GM23338 (cell line): ENCODE results near the gene PPP1R12A.

Experiments used
- CREB1 ChIP-seq: fragments of 250-450 bp; sonication (Bioruptor Pico); IDR thresholded peaks from 2 replicates; pipeline ENCODE4 v1.5.0; 2020; ENCODE audit warnings: low read depth, mild to moderate bottlenecking, moderate library complexity
- EZH2 ChIP-seq: fragments of 200-600 bp; sonication (generic); IDR thresholded peaks from one replicate; pipeline ENCODE4 v1.8.0; 2017; ENCODE audit warnings: antibody characterized with exemption, mild to moderate bottlenecking, low read depth; ENCODE audit not compliant: unreplicated experiment
- EZH2phosphoT487 ChIP-seq: fragments of 200-600 bp; sonication (generic); IDR thresholded peaks from one replicate; pipeline ENCODE4 v1.8.1; 2018; ENCODE audit warnings: antibody characterized with exemption; ENCODE audit not compliant: unreplicated experiment
- JUNB ChIP-seq: IDR thresholded peaks from one replicate; pipeline ENCODE4 v1.6.1; 2016; ENCODE audit warnings: antibody characterized with exemption; ENCODE audit not compliant: unreplicated experiment
- NANOG ChIP-seq: IDR thresholded peaks from 2 replicates; pipeline ENCODE4 v1.6.1; 2016; ENCODE audit warnings: antibody characterized with exemption, borderline replicate concordance
- POLR2AphosphoS5 ChIP-seq: IDR thresholded peaks from 2 replicates; pipeline ENCODE4 v1.6.1; 2016; ENCODE audit warnings: antibody characterized with exemption, low read depth
- REST ChIP-seq: IDR thresholded peaks from one replicate; pipeline ENCODE4 v1.6.1; 2018; ENCODE audit warnings: antibody characterized with exemption; ENCODE audit not compliant: unreplicated experiment
- STAT1 ChIP-seq: IDR thresholded peaks from one replicate; pipeline ENCODE4 v1.6.1; 2016; ENCODE audit warnings: antibody characterized with exemption; ENCODE audit not compliant: unreplicated experiment
- ZNF331 ChIP-seq: fragments of 250-450 bp; sonication (Bioruptor Pico); IDR thresholded peaks from 2 replicates; pipeline ENCODE4 v1.5.0; 2020; ENCODE audit warnings: low read depth, mild to moderate bottlenecking, moderate library complexity
- TF ChIP-seq, protein P1 (sequence below), 2 experiments: fragments of 200-600 bp in 1 of 2; sonication (generic) in 1 of 2; conservative IDR thresholded peaks; 2 replicates each; pipeline versions ENCODE4 v1.5.1 to v1.6.1; 2016 to 2017; ENCODE audit warnings: antibody characterized with exemption in 2 of 2, low read depth in 2 of 2, mild to moderate bottlenecking in 2 of 2, moderate library complexity in 1 of 2

DNA sequence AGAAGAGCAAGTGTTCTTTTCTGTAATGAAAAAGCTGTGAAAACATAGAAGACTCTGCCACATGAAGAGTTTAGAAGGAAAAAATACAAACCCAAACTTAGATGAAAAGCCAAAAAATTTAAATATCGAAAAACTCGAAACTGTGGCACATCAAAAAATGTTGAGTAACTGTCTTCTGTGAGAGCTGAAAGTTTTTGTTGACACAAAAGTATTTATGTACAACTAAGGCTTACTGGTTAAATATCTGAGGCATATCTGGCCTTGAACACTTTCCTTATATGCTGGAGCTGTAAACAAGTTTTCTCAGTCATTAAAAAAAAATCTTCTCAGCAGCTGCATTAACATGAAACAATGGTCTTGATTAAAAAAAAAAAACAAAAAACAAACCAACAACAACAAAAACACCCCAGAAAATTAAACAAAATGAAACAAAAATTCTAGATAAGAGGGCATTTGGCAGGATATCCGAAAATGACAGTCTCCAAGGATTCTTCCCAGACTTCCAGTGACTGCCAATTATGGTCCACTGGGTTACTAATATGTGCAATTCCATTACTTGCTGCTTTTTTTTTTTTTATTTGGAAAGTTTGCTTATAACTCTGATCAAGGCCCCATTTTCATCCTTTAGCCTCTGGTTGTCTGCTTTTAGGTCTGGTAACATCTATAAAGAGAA is 159.4 kb downstream of the PPP1R12A start:
- TF ChIP-seq, protein P1, sequence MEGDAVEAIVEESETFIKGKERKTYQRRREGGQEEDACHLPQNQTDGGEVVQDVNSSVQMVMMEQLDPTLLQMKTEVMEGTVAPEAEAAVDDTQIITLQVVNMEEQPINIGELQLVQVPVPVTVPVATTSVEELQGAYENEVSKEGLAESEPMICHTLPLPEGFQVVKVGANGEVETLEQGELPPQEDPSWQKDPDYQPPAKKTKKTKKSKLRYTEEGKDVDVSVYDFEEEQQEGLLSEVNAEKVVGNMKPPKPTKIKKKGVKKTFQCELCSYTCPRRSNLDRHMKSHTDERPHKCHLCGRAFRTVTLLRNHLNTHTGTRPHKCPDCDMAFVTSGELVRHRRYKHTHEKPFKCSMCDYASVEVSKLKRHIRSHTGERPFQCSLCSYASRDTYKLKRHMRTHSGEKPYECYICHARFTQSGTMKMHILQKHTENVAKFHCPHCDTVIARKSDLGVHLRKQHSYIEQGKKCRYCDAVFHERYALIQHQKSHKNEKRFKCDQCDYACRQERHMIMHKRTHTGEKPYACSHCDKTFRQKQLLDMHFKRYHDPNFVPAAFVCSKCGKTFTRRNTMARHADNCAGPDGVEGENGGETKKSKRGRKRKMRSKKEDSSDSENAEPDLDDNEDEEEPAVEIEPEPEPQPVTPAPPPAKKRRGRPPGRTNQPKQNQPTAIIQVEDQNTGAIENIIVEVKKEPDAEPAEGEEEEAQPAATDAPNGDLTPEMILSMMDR (conservative IDR thresholded peaks at IDR 0.05; ENCODE audit: low read depth in 2 of 2) = no peak
- TF ChIP-seq POLR2AphosphoS5 = no peak
- TF ChIP-seq CREB1 (CRISPR knock-in tag) = no peak
- TF ChIP-seq EZH2 = no peak
- TF ChIP-seq EZH2phosphoT487 = no peak
- no peak for TF ChIP-seq REST
- no peak for TF ChIP-seq STAT1
- TF ChIP-seq NANOG = no peak
- TF ChIP-seq JUNB = no peak
- no peak for TF ChIP-seq ZNF331
